Adrenal gland (tissue), 12 donors: ENCODE results near the gene NT5DC3. TPM values are rescaled to one million over a fixed set of nuclear protein-coding genes. Genes with fewer than 3 reads are reported as not detected.

Experiments
- DNase-seq, 7 donors: peaks; one replicate each; pipeline ENCODE4 v3.0.0-alpha.2; 2019 to 2020
- H3K27ac ChIP-seq, 5 donors: fragments of 200-600 bp; sonication (generic) in 4 of 5; 1 replicate in 3 of 5; 2 replicates in 2 of 5; pipeline versions ENCODE4 v1.5.1 to v1.8.0; 2016 to 2020; ENCODE audit warnings: mild to moderate bottlenecking in 1 of 5
- H3K27me3 ChIP-seq: fragments of 200-600 bp; 2 replicates; pipeline ENCODE4 v1.8.0; 2021
- H3K36me3 ChIP-seq, 2 donors: fragments of 200-600 bp; replicated peaks in 1 of 2; 1 replicate in 1 of 2; 2 replicates in 1 of 2; pipeline versions ENCODE4 v1.5.1 to v1.8.0; 2018 to 2022
- H3K4me1 ChIP-seq, 2 donors: fragments of 200-600 bp; replicated peaks in 1 of 2; 1 replicate in 1 of 2; 2 replicates in 1 of 2; pipeline versions ENCODE4 v1.5.1 to v1.8.0; 2018 to 2021
- H3K4me3 ChIP-seq, 4 donors: fragments of 200-600 bp; sonication (generic) in 3 of 4; one replicate each; pipeline ENCODE4 v1.5.1; 2016 to 2018
- H3K9me3 ChIP-seq, 3 donors: fragments of 200-600 bp; sonication (generic) in 1 of 3; replicated peaks in 1 of 3; 1 replicate in 2 of 3; 2 replicates in 1 of 3; pipeline versions ENCODE4 v1.5.1 to v1.8.0; 2016 to 2021
- POLR2A ChIP-seq, 2 donors: fragments of 450-650 bp; IDR thresholded peaks; one replicate each; pipeline ENCODE4 v1.6.1; 2017; ENCODE audit warnings: antibody characterized with exemption in 2 of 2, mild to moderate bottlenecking in 2 of 2, moderate library complexity in 1 of 2
- WGBS, 4 donors: extraction: QIAGEN DNeasy Blood & Tissue Kit in 2 of 4; methylation state at CpG; one replicate each; pipeline versions ENCODE4 v1.1.5 to v1.1.7; 2013 to 2017; 5-methylcytosine and 5-hydroxymethylcytosine counted together
- intact Hi-C, 2 donors: fragments of 100-400 bp; cut with DNase I; formaldehyde crosslinking; loops; one replicate each; pipeline versions ENCODE4 v1.14.1 to v1.15.0; 2022 to 2023
- polyA plus RNA-seq, 3 donors: library from polyadenylated mRNA; stranded (reverse); fragments of 200-250 nt in 2 of 3; fragments of 350-450 nt in 1 of 3; fragmentation: Illumina TruSeq in 1 of 3; extraction: RNeasy Lipid Tissue Mini Kit (QIAGEN cat#74804) in 1 of 3; gene quantifications; one replicate each; pipeline ENCODE4 v1.2.3, GENCODE V29; 2013 to 2014
- total RNA-seq, 9 donors: library from RNA; depleted of rRNA in 4 of 9; stranded (reverse); fragments of >200 nt in 4 of 9; fragments of 120-200 nt in 1 of 9; fragmentation: NEBNext Ultra II Directional in 1 of 9; extraction: Animal tissue kit (Norgen Biotek cat#: 25700) in 1 of 9; gene quantifications; one replicate each; pipeline versions ENCODE4 v1.1.0 to v1.2.4, GENCODE V29; 2013 to 2023
- TF ChIP-seq, protein P1 (sequence below), 6 experiments: fragments of 450-650 bp in 4 of 6; fragments of 200-600 bp in 2 of 6; sonication (generic) in 1 of 6; IDR thresholded peaks; 1 replicate in 5 of 6; 2 replicates in 1 of 6; pipeline versions ENCODE4 v1.5.1 to v1.8.0; 2016 to 2021; ENCODE audit warnings: antibody characterized with exemption in 6 of 6, mild to moderate bottlenecking in 2 of 6, moderate library complexity in 1 of 6
- donor health status: healthy with polysubstance abuse.
- donor health status: Bipolar disorder and iron deficiency.
- donor health status: DM: yes; HTN: yes; CAD: no.
- donor health status: DM: no; HTN: no; CAD: no.
- donor health status: DM: no; HTN: no; CAD: no.
- donor health status: DM: yes; HTN: yes; CAD: no.

Gene NT5DC3
- total and polyA plus RNA-seq, 12 donors, result 4.1 to 14.9 (median 7.2) TPM

DNA sequence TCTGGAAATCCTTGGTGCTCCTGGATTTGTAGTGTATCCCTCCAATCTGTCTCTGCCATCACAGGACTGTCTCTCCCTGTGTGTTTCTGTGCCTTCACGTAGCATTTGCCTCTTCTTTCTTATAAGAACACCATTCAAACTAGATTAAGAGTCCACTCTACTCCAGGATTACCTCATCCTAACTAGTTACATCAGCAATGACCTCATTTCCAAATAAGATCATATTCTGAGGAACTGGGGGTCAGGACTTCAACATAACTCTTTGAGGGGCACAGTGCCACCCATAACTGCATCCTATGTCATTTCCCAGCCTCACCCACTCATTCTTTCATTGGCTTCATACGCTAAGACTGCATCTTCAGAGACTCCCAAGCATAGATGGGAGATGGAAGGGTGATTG, 106.2 kb downstream of the NT5DC3 start:
- no peak for DNase-seq
- no peaks in the 10 kb centered on the region for H3K4me1 ChIP-seq
- WGBS, 4 donors, result 78 to 94% (median 82%) methylated on average over 2 of the region's 2 CpGs
- H3K36me3 ChIP-seq, result no peaks in the 10 kb centered on the region
- H3K27ac ChIP-seq, result no peak overlapping the region
- H3K27me3 ChIP-seq, result no peaks in the 10 kb centered on the region
- H3K9me3 ChIP-seq, result no peaks in the 10 kb centered on the region
- intact Hi-C loops, result no loop called here
- H3K4me3 ChIP-seq, result no peak overlapping the region
- no peak for TF ChIP-seq POLR2A (IDR thresholded peaks at IDR 0.05)
- TF ChIP-seq, protein P1, sequence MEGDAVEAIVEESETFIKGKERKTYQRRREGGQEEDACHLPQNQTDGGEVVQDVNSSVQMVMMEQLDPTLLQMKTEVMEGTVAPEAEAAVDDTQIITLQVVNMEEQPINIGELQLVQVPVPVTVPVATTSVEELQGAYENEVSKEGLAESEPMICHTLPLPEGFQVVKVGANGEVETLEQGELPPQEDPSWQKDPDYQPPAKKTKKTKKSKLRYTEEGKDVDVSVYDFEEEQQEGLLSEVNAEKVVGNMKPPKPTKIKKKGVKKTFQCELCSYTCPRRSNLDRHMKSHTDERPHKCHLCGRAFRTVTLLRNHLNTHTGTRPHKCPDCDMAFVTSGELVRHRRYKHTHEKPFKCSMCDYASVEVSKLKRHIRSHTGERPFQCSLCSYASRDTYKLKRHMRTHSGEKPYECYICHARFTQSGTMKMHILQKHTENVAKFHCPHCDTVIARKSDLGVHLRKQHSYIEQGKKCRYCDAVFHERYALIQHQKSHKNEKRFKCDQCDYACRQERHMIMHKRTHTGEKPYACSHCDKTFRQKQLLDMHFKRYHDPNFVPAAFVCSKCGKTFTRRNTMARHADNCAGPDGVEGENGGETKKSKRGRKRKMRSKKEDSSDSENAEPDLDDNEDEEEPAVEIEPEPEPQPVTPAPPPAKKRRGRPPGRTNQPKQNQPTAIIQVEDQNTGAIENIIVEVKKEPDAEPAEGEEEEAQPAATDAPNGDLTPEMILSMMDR (IDR thresholded peaks at IDR 0.05), result no peak

DNA sequence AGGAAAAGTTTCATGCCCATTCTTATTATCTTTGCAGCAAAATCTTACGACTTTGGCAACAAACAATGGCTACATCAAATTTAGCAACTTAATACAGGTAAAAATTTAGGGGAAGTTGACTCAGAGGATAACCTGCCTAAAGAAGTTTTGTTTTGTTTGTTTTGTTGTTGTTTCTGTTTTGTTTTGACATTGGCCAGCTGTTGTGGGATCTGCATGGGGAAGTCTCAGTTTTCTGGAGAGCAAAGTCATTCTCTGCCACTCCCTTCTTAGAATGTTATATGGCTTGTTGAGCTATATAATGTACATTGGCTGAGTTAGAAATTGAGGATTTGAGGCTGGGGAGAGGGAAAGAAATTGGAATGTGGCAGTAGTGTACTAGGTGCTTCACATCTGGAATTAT, 109.5 kb downstream of the NT5DC3 start:
- 76 to 95% (median 89%) methylated on average over 1 of the region's 1 CpG for WGBS, 4 donors
- H3K9me3 ChIP-seq, result no peaks in the 10 kb centered on the region
- TF ChIP-seq, protein P1 (IDR thresholded peaks at IDR 0.05), result no peak
- no peak for TF ChIP-seq POLR2A (IDR thresholded peaks at IDR 0.05)
- no peak overlapping the region for H3K27ac ChIP-seq
- intact Hi-C loops, result no loop called here
- H3K4me3 ChIP-seq, result no peak overlapping the region
- H3K27me3 ChIP-seq, result no peaks in the 10 kb centered on the region
- no peaks in the 10 kb centered on the region for H3K4me1 ChIP-seq
- H3K36me3 ChIP-seq, result no peaks in the 10 kb centered on the region
- DNase-seq, result no peak

DNA sequence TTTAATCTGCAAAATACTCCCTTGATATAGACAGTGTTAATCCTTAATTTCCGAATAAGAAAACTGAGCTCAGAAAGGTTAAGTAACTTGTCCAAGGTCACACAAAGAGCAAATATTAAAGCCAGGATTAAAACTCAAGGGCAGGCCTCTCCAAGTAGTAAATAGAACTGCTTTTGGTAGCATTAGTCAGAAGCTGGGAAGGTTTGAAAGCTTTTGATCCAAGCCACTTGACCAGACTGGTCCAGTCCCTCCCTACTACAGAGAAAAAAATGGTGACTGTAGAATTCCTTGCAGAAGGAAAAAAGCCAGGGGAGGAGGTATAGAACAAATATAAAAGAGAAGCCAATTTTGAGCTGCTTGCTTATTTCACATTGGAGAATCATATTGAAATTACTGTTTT, 111.5 kb downstream of the NT5DC3 start:
- Histone ChIP-seq H3K27ac (no peak overlapping the region), H3K27me3 (no peaks in the 10 kb centered on the region), H3K36me3 (no peaks in the 10 kb centered on the region), H3K9me3 (no peaks in the 10 kb centered on the region), H3K4me3 (no peak overlapping the region), H3K4me1 (no peaks in the 10 kb centered on the region)
- intact Hi-C loops, result no loop called here
- TF ChIP-seq, protein P1 (IDR thresholded peaks at IDR 0.05), result no peak
- DNase-seq, result no peak
- 29 to 50% (median 42%) methylated on average over 1 of the region's 1 CpG for WGBS, 4 donors

DNA sequence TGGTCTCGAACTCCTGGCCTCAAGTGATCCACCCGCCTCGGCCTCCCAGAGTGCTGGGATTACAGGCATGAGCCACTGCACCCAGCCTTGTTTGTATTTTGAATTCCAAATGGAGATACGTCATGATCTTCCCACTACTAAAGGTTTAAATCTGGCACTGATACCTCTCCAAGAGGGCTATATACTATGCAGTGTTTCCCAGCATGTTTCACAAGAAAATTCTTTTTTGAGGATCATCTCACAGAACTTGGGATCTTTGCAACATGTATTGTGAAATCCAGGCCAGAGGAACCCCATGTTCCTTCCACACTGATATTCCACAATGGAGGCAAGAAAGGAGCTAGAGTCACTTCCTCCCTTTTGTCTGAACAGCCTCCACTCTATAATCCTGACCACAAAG, 112.7 kb downstream of the NT5DC3 start:
- TF ChIP-seq, protein P1 (IDR thresholded peaks at IDR 0.05), result no peak
- TF ChIP-seq POLR2A (IDR thresholded peaks at IDR 0.05), result no peak
- Histone ChIP-seq H3K9me3 (no peaks in the 10 kb centered on the region), H3K27ac (no peak overlapping the region), H3K4me3 (no peak overlapping the region), H3K36me3 (no peaks in the 10 kb centered on the region), H3K4me1 (no peaks in the 10 kb centered on the region), H3K27me3 (no peaks in the 10 kb centered on the region)
- 81 to 92% (median 82%) methylated on average over 4 of the region's 4 CpGs for WGBS, 4 donors
- no peak for DNase-seq
- intact Hi-C loops, result no loop called here
